GM10248 (cell line): ENCODE measurements around the gene GALNT9.

Experiments used
- CTCF ChIA-PET: fragments of 300-600 bp; sonication (Branson Sonifier 250); formaldehyde crosslinking; extraction: SDS; loops from one replicate; lab custom pipeline; 2021; ENCODE audit warnings: antibody characterized with exemption; lab: Yijun Ruan, JAX
- POLR2A ChIA-PET: fragments of 350-650 bp; sonication (Branson Sonifier 250); formaldehyde crosslinking; extraction: SDS; loops from one replicate; lab custom pipeline; 2020; ENCODE audit warnings: antibody characterized with exemption; lab: Yijun Ruan, JAX
- DNase-seq: peaks from one replicate; pipeline ENCODE4 v3.0.0; 2012; ENCODE audit errors: extremely low spot score
- CTCF ChIP-seq: IDR thresholded peaks from 2 replicates; pipeline ENCODE4 v1.5.1; 2012; ENCODE audit warnings: mild to moderate bottlenecking, low read depth; ENCODE audit errors: extremely low read depth, missing control alignments, control extremely low read depth

The GALNT9 gene

GRCh38 chr12:132282031-132282949 is 47.1 kb downstream of the GALNT9 start:
- no peak for TF ChIP-seq CTCF
- POLR2A ChIA-PET: no interaction called here
- CTCF ChIA-PET: no interaction called here
- no peak for DNase-seq

- ChIA-PET CTCF (no interaction called here), POLR2A (no interaction called here)
- no peak for TF ChIP-seq CTCF
Measured at GRCh38 chr12:132281038-132281437, 48.4 kb downstream of the GALNT9 start.

GRCh38 chr12:132280406-132280805 is 49.0 kb downstream of the GALNT9 start:
- POLR2A ChIA-PET: no interaction called here
- CTCF ChIA-PET: no interaction called here
- DNase-seq: no peak
- no peak for TF ChIP-seq CTCF

More at GRCh38 chr12:132281038-132281437, 48.4 kb downstream of the GALNT9 start:
- no peak for DNase-seq

- POLR2A ChIA-PET: no interaction called here
- no peak for TF ChIP-seq CTCF
- CTCF ChIA-PET: no interaction called here
- DNase-seq: no peak
Measured at GRCh38 chr12:132279930-132280329, 49.5 kb downstream of the GALNT9 start.

GRCh38 chr12:132279184-132279889 is 50.1 kb downstream of the GALNT9 start:
- no peak for DNase-seq
- POLR2A ChIA-PET: no interaction called here
- CTCF ChIA-PET: no interaction called here
- no peak for TF ChIP-seq CTCF

GRCh38 chr12:132278401-132279183 is 50.8 kb downstream of the GALNT9 start:
- no peak for DNase-seq
- no peak for TF ChIP-seq CTCF
- CTCF ChIA-PET: no interaction called here
- POLR2A ChIA-PET: no interaction called here
